MCF 10A (cell line): ENCODE data around the gene RIMS1. TPM values are rescaled to one million over a fixed set of nuclear protein-coding genes. Genes with fewer than 3 reads are reported as not detected.

Experiments used
- BruUV-seq: library from RNA; stranded (reverse); fragments of 400-500 nt; replicated peaks from 2 replicates; lab custom pipeline; 2021; lab: Mats Ljungman, UMichigan
- CTCF ChIA-PET: fragments of 300-600 bp; sonication (Branson Sonifier 250); formaldehyde crosslinking; extraction: SDS; loops from one replicate; lab custom pipeline; 2021; ENCODE audit warnings: antibody characterized with exemption, inconsistent platforms; lab: Yijun Ruan, JAX
- POLR2A ChIA-PET: fragments of 300-600, 350-650 bp; sonication (Branson Sonifier 250); formaldehyde crosslinking; extraction: SDS; loops from one replicate; lab custom pipeline; 2020; ENCODE audit warnings: antibody characterized with exemption, inconsistent platforms; lab: Yijun Ruan, JAX
- DNase-seq: peaks from one replicate; pipeline ENCODE4 v3.0.0-alpha.2; 2018; ENCODE audit not compliant: unreplicated experiment
- H3K27ac Mint-ChIP-seq: one replicate; pipeline ENCODE4 v1.8.0; 2022; ENCODE audit warnings: mild to moderate bottlenecking, low read depth, mixed read lengths; ENCODE audit not compliant: unreplicated experiment
- H3K27me3 Mint-ChIP-seq: one replicate; pipeline ENCODE4 v1.8.0; 2022; ENCODE audit warnings: mixed read lengths; ENCODE audit not compliant: insufficient read depth, unreplicated experiment
- H3K36me3 Mint-ChIP-seq: one replicate; pipeline ENCODE4 v1.8.0; 2022; ENCODE audit warnings: mild to moderate bottlenecking, moderate library complexity, mixed read lengths; ENCODE audit not compliant: insufficient read depth, unreplicated experiment
- H3K4me1 Mint-ChIP-seq: one replicate; pipeline ENCODE4 v1.8.0; 2022; ENCODE audit warnings: mixed read lengths; ENCODE audit not compliant: insufficient read depth, unreplicated experiment
- H3K4me3 Mint-ChIP-seq: one replicate; pipeline ENCODE4 v1.8.0; 2022; ENCODE audit warnings: mild to moderate bottlenecking, moderate library complexity, mixed read lengths; ENCODE audit not compliant: unreplicated experiment
- H3K9me3 Mint-ChIP-seq: one replicate; pipeline ENCODE4 v1.8.0; 2022; ENCODE audit warnings: mixed read lengths; ENCODE audit not compliant: unreplicated experiment
- intact Hi-C: fragments of 100-400 bp; cut with micrococcal nuclease; formaldehyde crosslinking; loops from 2 replicates; pipeline ENCODE4 v1.14.1; 2022
- total RNA-seq: library from RNA; stranded (reverse); gene quantifications from 2 replicates; pipeline ENCODE4 v1.2.3, GENCODE V29; 2022
- TF ChIP-seq, protein P1 (sequence below): fragments of 200-600 bp; IDR thresholded peaks from one replicate; pipeline ENCODE4 v1.8.0; 2022; ENCODE audit warnings: antibody characterized with exemption, mild to moderate bottlenecking; ENCODE audit not compliant: unreplicated experiment

The RIMS1 gene
- total RNA-seq, 1 experiment from 2014 or later = not detected

DNA sequence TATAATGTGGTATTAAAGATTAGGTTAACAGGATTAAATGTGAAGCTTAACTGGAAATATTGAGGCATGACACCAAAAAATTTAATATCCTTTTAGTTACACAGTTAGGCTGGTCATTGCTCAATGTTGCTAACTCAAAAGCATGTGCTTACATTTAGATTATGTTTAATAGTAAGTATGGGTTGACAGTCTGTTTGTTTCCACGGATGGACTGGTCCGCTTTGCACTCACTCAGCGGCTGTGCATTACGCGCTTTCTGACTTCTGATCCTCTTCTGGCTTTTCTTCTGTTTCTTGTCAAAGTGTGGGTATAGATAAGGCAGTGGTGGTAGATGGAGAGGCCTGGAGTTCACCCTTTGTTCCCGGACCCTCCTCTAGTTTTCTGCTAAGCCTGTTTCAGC lies 174.9 kb downstream of the RIMS1 start:
- Mint-ChIP-seq H3K4me1 (no peaks in the 10 kb centered on the region), H3K36me3 (no peaks in the 10 kb centered on the region), H3K9me3 (no peaks in the 10 kb centered on the region), H3K27me3 (peaks cover 74% of the 10 kb centered on the region), H3K4me3 (no peak overlapping the region), H3K27ac (no peak overlapping the region)
- no TSS peak for BruUV-seq
- TF ChIP-seq, protein P1, sequence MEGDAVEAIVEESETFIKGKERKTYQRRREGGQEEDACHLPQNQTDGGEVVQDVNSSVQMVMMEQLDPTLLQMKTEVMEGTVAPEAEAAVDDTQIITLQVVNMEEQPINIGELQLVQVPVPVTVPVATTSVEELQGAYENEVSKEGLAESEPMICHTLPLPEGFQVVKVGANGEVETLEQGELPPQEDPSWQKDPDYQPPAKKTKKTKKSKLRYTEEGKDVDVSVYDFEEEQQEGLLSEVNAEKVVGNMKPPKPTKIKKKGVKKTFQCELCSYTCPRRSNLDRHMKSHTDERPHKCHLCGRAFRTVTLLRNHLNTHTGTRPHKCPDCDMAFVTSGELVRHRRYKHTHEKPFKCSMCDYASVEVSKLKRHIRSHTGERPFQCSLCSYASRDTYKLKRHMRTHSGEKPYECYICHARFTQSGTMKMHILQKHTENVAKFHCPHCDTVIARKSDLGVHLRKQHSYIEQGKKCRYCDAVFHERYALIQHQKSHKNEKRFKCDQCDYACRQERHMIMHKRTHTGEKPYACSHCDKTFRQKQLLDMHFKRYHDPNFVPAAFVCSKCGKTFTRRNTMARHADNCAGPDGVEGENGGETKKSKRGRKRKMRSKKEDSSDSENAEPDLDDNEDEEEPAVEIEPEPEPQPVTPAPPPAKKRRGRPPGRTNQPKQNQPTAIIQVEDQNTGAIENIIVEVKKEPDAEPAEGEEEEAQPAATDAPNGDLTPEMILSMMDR = no peak
- intact Hi-C loops = no loop called here
- CTCF ChIA-PET = no interaction called here
- DNase-seq = no peak
- POLR2A ChIA-PET = no interaction called here

DNA sequence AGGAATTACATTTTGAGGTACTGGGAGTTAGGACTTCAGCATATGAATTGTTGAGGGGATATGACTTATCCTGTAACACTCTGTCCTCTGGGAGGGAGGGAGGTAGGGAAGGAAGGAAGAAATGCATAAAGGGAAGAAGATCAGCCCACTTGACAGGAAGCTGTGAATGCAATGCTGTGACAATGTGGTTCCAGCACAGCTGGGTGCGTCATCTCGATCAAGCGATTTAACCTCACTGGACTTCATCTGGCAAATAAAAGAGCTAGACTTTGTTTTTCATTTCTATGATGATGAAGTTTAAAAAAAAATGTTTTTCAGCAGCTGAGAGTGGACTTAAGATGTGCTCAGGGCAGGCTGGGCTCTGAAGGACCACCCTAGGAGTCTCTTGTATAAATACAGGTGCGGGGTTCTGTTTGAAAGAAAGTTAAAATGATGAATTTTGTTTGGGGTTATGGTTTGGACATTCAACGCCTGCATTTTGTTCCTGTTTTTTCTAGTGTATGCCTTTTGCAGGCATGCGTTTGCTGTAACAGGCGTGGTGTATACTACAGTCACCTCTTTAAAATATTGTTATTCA lies 178.1 kb downstream of the RIMS1 start:
- peaks cover 84% of the 10 kb centered on the region for H3K27me3 Mint-ChIP-seq
- BruUV-seq = no TSS peak
- TF ChIP-seq, protein P1 = no peak

DNA sequence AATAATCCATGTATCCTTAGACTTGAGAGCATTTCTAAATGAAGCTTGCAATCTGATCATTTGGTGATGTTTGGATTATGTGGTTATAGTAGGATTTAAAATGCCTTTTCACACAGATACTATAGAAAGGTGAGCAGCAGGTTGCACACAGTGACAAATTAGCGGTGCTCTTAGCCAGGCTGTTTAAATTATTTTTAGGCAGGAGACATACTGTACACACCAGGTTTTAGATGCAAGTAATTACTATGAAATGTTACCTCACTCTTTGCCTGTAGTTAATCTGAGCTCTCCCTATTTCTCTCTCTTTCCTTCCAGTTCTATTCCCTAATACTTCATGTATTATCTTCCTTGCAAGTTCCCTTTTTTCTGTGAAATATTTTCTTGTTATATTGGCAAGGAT lies 191.7 kb downstream of the RIMS1 start:
- Mint-ChIP-seq H3K4me1 (no peaks in the 10 kb centered on the region), H3K27ac (no peak overlapping the region), H3K36me3 (no peaks in the 10 kb centered on the region), H3K9me3 (no peaks in the 10 kb centered on the region), H3K4me3 (no peak overlapping the region), H3K27me3 (peaks cover 59% of the 10 kb centered on the region)
- intact Hi-C loops = no loop called here
- no peak for DNase-seq
- BruUV-seq = no TSS peak
- ChIA-PET CTCF (interaction anchor here (0.7 kb wide), 1 partner anchor 879 kb away, joined by 3 read pairs; no protein-coding TSS in a partner anchor), POLR2A (no interaction called here)
- TF ChIP-seq, protein P1 = no peak

More for the DNA sequence above, 178.1 kb downstream of the RIMS1 start:
- POLR2A ChIA-PET = no interaction called here
- no peaks in the 10 kb centered on the region for H3K36me3 Mint-ChIP-seq
- intact Hi-C loops = no loop called here
- no peaks in the 10 kb centered on the region for H3K9me3 Mint-ChIP-seq
- no peaks in the 10 kb centered on the region for H3K4me1 Mint-ChIP-seq
- no peak overlapping the region for H3K27ac Mint-ChIP-seq
- CTCF ChIA-PET = no interaction called here
- no peak overlapping the region for H3K4me3 Mint-ChIP-seq
- no peak for DNase-seq

DNA sequence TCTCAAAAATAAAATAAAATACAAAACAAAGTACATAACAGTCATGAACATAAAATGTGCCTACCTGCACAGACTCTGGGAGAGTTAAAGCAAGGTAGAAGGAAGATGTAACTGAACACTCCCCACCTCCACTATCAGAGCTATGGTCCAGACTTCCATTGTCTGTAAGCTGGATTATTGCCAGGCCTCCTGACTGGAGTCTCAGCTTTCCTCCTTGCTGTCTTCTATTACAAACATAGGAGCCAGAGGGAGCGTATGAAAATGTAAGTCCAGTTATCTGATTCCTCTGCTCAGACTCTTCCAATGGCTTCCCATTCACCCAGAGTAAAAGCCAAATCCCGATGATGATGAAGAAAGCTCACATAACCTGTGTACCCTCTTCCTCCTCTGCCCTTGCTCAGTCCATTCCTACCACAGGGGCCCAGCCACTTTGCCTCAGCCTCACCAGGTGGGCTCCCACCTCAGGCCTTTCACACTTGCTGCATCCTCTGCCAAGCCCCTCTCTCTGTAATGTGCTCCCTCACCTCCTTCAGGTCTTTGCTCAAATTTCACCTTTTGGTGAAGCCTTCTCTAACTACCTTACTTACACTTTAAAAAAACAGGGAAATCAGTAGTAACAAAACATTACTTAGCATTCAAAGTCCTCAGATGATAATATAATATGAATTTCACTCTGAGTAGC lies 194.1 kb downstream of the RIMS1 start:
- BruUV-seq = no TSS peak
- H3K4me1 Mint-ChIP-seq = no peaks in the 10 kb centered on the region
- DNase-seq = no peak
- no peak overlapping the region for H3K4me3 Mint-ChIP-seq
- TF ChIP-seq, protein P1 = no peak
- ChIA-PET CTCF (interaction anchor here (0.9 to 1.5 kb wide), 2 partner anchors 458 to 546 kb away, joined by 4 to 5 read pairs; no protein-coding TSS in a partner anchor), POLR2A (no interaction called here)
- H3K36me3 Mint-ChIP-seq = no peaks in the 10 kb centered on the region
- intact Hi-C loops = no loop called here
- H3K27me3 Mint-ChIP-seq = peaks cover 72% of the 10 kb centered on the region
- H3K9me3 Mint-ChIP-seq = no peaks in the 10 kb centered on the region
- H3K27ac Mint-ChIP-seq = no peak overlapping the region
